Measurements from ENCODE around the gene RRM2.

DNA sequence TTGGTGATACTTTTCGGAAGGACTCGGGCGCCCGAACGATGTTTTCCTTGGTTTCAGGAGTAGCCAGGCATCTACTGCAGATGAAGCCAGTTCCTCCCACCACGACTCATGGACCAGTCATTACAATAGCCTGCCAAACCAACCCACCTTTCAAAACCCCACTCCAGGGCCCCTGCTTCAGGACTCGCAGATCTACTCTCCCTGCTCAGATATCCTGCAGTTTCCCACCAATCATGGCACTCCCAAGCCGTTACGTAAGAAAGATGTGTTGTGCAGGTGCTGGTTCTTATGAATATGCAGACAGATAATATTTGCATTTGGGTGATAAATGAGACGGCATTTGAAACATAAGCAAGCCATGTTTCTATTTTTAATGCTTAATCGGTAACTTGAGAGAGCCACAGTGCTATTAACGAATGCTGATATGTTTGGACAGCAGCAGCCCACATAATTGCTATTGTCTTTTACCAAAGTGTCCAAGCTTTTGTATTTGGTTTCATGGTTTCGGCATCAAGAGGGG lies 38.8 kb upstream of the RRM2 start:
- TF ChIP-seq, protein P1, sequence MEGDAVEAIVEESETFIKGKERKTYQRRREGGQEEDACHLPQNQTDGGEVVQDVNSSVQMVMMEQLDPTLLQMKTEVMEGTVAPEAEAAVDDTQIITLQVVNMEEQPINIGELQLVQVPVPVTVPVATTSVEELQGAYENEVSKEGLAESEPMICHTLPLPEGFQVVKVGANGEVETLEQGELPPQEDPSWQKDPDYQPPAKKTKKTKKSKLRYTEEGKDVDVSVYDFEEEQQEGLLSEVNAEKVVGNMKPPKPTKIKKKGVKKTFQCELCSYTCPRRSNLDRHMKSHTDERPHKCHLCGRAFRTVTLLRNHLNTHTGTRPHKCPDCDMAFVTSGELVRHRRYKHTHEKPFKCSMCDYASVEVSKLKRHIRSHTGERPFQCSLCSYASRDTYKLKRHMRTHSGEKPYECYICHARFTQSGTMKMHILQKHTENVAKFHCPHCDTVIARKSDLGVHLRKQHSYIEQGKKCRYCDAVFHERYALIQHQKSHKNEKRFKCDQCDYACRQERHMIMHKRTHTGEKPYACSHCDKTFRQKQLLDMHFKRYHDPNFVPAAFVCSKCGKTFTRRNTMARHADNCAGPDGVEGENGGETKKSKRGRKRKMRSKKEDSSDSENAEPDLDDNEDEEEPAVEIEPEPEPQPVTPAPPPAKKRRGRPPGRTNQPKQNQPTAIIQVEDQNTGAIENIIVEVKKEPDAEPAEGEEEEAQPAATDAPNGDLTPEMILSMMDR (IDR thresholded peaks at IDR 0.05) = no peak
- TF ChIP-seq POLR2AphosphoS5 (IDR thresholded peaks at IDR 0.05) = no peak
